ENCODE data around the gene PYGB. TPM values are rescaled to one million over a fixed set of nuclear protein-coding genes. Genes with fewer than 3 reads are reported as not detected.

PYGB gene
- total and polyA plus RNA-seq, 8 donors, result 17.4 to 37.2 (median 24.2) TPM

- ATAC-seq (no peak), DNase-seq (no peak), FAIRE-seq (no peak)
- Histone ChIP-seq H3K4me1 (peaks cover 0 to 16% (median 6%) of the 10 kb centered on the region in 3 donors), H3K9me3 (no peaks in the 10 kb centered on the region), H3K36me3 (no peaks in the 10 kb centered on the region), H3K27me3 (no peaks in the 10 kb centered on the region), H3K27ac (no peak overlapping the region), H3K4me3 (peak overlapping the region in 3 of 4 donors; percentile 63 to 96 (median 76))
- intact Hi-C loops (cut with DNase I), result loop anchor here in 2 of 3 donors (5.0 to 10.0 kb wide), 2 partner anchors 48 to 55 kb away; partner anchors contain the start of gene ENTPD6 (in 1 of the 2)
- 60 to 62% methylated on average over 9 of the region's 9 CpGs for WGBS, 2 donors
- TF ChIP-seq CTCF (IDR thresholded peaks at IDR 0.05), result no peak
Observed at GRCh38 chr20:25249198-25249931, 1.5 kb downstream of the PYGB start.

- ATAC-seq (no peak), DNase-seq (no peak), FAIRE-seq (no peak)
- intact Hi-C loops (cut with DNase I), result no loop called here
- no peak for TF ChIP-seq CTCF (IDR thresholded peaks at IDR 0.05)
- Histone ChIP-seq H3K9me3 (no peaks in the 10 kb centered on the region), H3K27me3 (no peaks in the 10 kb centered on the region), H3K4me3 (no peak overlapping the region), H3K4me1 (peaks cover 0 to 16% (median 6%) of the 10 kb centered on the region in 3 donors), H3K36me3 (no peaks in the 10 kb centered on the region), H3K27ac (no peak overlapping the region)
- 90 to 91% methylated on average over 3 of the region's 3 CpGs for WGBS, 2 donors
Observed at GRCh38 chr20:25250508-25250907, 2.6 kb downstream of the PYGB start.

- ATAC-seq (no peak), FAIRE-seq (no peak), DNase-seq (no peak)
- Histone ChIP-seq H3K4me1 (peaks cover 0 to 16% (median 7%) of the 10 kb centered on the region in 3 donors), H3K27ac (no peak overlapping the region), H3K36me3 (no peaks in the 10 kb centered on the region), H3K4me3 (no peak overlapping the region), H3K9me3 (no peaks in the 10 kb centered on the region), H3K27me3 (no peaks in the 10 kb centered on the region)
- WGBS, 2 donors, result 93 to 95% methylated on average over 9 of the region's 9 CpGs
- no peak for TF ChIP-seq CTCF (IDR thresholded peaks at IDR 0.05)
- intact Hi-C loops (cut with DNase I), result no loop called here
Observed at GRCh38 chr20:25251019-25251418, 3.1 kb downstream of the PYGB start.

- H3K36me3 ChIP-seq, result no peaks in the 10 kb centered on the region
- no peak overlapping the region for H3K27ac ChIP-seq
- H3K9me3 ChIP-seq, result no peaks in the 10 kb centered on the region
- no peak overlapping the region for H3K4me3 ChIP-seq
- peaks cover 0 to 14% (median 13%) of the 10 kb centered on the region in 3 donors for H3K4me1 ChIP-seq
- FAIRE-seq (no peak), ATAC-seq (no peak), DNase-seq (no peak)
- no peaks in the 10 kb centered on the region for H3K27me3 ChIP-seq
- intact Hi-C loops (cut with DNase I), result no loop called here
- TF ChIP-seq CTCF (IDR thresholded peaks at IDR 0.05), result no peak
- WGBS, 2 donors, result 86 to 88% methylated on average over 4 of the region's 4 CpGs
Observed at GRCh38 chr20:25251558-25251957, 3.7 kb downstream of the PYGB start.

GRCh38 chr20:25252230-25252651, 4.4 kb downstream of the PYGB start:
- H3K4me1 ChIP-seq, result peaks cover 0 to 14% (median 9%) of the 10 kb centered on the region in 3 donors
- ATAC-seq (no peak), DNase-seq (no peak), FAIRE-seq (no peak)
- no peak for TF ChIP-seq CTCF (IDR thresholded peaks at IDR 0.05)
- no peak overlapping the region for H3K27ac ChIP-seq
- no peak overlapping the region for H3K4me3 ChIP-seq
- WGBS, 2 donors, result 71 to 76% methylated on average over 6 of the region's 6 CpGs
- intact Hi-C loops (cut with DNase I), result no loop called here
- H3K36me3 ChIP-seq, result no peaks in the 10 kb centered on the region
- H3K27me3 ChIP-seq, result no peaks in the 10 kb centered on the region
- H3K9me3 ChIP-seq, result no peaks in the 10 kb centered on the region

All from pancreas (tissue), 10 donors.